Left ventricle myocardium inferior (tissue), 1 donor: ENCODE results near the gene HOXA4. TPM values are rescaled to one million over a fixed set of nuclear protein-coding genes. Genes with fewer than 3 reads are reported as not detected.
A peak's percentile ranks its signal among the peaks of the same experiment; 100 is the strongest.

Source experiments
- DNase-seq: peaks from one replicate; pipeline ENCODE4 v3.0.0-alpha.2; 2020
- H3K27ac ChIP-seq: fragments of 200-600 bp; replicated peaks from 2 replicates; pipeline ENCODE4 v1.8.0; 2021
- H3K27me3 ChIP-seq: fragments of 200-600 bp; 2 replicates; pipeline ENCODE4 v1.8.0; 2021; ENCODE audit warnings: low read depth
- H3K36me3 ChIP-seq: fragments of 200-600 bp; 2 replicates; pipeline ENCODE4 v1.8.0; 2021
- H3K4me1 ChIP-seq: fragments of 200-600 bp; 2 replicates; pipeline ENCODE4 v1.8.0; 2021
- H3K4me3 ChIP-seq: fragments of 200-600 bp; 2 replicates; pipeline ENCODE4 v1.8.0; 2021; ENCODE audit warnings: mild to moderate bottlenecking, moderate library complexity
- H3K9me3 ChIP-seq: fragments of 200-600 bp; replicated peaks from 2 replicates; pipeline ENCODE4 v1.8.0; 2021
- CTCF ChIP-seq: fragments of 200-600 bp; IDR thresholded peaks from 2 replicates; pipeline ENCODE4 v1.8.0; 2021; ENCODE audit warnings: antibody characterized with exemption, mild to moderate bottlenecking, borderline replicate concordance
- intact Hi-C: fragments of 100-400 bp; cut with micrococcal nuclease; formaldehyde crosslinking; loops from one replicate; pipeline ENCODE4 v1.11.0; 2022
- total RNA-seq: library from RNA; stranded (reverse); fragmentation: NEBNext Ultra II Directional; extraction: Animal tissue kit (Norgen Biotek cat#: 25700); gene quantifications from one replicate; pipeline ENCODE4 v1.2.1, GENCODE V29; 2021
- donor health status: DM: no; HTN: yes; CAD: no; lungs with severe emphysema.

Gene HOXA4
- total RNA-seq, 1 donor from 2014 or later, result not detected

DNA sequence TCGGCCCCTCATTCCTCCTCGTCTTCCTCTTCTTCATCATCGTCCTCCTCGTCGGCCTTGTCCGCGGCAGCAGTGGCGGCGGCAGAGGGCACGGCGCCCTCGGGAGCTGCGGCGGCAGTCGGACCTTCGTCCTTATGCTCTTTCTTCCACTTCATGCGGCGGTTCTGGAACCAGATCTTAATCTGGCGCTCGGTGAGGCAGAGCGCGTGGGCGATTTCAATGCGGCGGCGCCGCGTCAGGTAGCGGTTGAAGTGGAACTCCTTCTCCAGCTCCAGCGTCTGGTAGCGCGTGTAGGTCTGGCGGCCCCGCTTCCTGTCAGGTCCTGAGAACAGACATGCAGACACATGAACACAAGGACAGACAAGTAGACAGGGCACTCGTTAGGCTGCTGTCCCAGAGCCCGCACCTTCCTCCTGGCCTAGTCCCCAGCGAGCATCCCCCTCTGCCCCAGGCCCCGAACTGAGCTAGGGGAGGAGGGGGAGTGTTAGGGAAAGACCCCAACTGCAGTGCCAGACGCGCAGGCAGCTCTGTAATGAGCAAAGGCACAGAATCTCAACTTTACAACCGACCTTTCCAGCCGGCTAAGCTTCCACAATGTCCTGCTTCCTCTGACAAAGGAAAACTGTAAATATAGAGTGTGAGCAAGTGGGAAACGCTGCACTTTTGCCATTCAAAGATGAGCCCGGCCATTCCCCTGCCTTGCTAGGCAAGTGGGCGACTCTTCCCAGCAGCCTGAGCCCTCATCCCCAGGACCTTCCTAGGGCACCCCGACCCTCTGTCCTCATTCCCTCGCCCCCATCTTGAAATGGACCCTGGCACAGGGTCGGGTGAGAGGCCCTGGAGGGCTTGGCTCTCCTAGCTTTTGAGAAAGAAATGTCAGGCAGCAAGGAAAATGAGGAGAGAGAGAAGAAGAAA, 24.6 kb upstream of the HOXA4 start:
- Histone ChIP-seq H3K4me1 (peaks cover 46% of the 10 kb centered on the region), H3K36me3 (no peaks in the 10 kb centered on the region), H3K9me3 (no peaks in the 10 kb centered on the region), H3K27me3 (peaks cover 100% of the 10 kb centered on the region), H3K27ac (no peak overlapping the region), H3K4me3 (peak overlapping the region; percentile 52)
- intact Hi-C loops, result no loop called here
- TF ChIP-seq CTCF, result no peak
- DNase-seq, result no peak

GRCh38 chr7:27154369-27154768, 23.8 kb upstream of the HOXA4 start:
- no peak for TF ChIP-seq CTCF
- H3K9me3 ChIP-seq, result no peaks in the 10 kb centered on the region
- H3K27me3 ChIP-seq, result peaks cover 100% of the 10 kb centered on the region
- intact Hi-C loops, result no loop called here
- no peak overlapping the region for H3K27ac ChIP-seq
- no peak overlapping the region for H3K4me3 ChIP-seq
- H3K4me1 ChIP-seq, result peaks cover 45% of the 10 kb centered on the region
- no peaks in the 10 kb centered on the region for H3K36me3 ChIP-seq
- no peak for DNase-seq

DNA sequence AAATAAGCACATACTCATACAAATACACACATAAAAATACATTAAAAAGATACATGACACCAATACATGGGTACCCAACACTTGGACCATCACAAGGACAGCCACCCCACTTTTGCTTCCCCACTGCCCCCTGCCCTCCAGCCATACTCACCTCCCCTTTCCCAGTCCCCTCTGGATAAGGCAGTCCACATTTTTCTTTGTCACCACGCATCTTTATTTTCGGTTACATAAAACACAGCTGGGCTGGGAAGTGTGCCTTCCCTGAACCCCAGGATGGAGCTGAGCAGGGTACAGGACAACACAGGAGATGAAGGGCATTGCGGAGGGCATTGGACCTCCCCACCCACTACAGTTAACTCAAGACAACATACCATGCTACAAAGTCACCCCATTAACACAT, 23.0 kb upstream of the HOXA4 start:
- no peak for TF ChIP-seq CTCF
- Histone ChIP-seq H3K9me3 (no peaks in the 10 kb centered on the region), H3K4me1 (peaks cover 48% of the 10 kb centered on the region), H3K27me3 (peaks cover 100% of the 10 kb centered on the region), H3K36me3 (no peaks in the 10 kb centered on the region), H3K4me3 (no peak overlapping the region), H3K27ac (no peak overlapping the region)
- DNase-seq, result no peak
- intact Hi-C loops, result no loop called here

DNA sequence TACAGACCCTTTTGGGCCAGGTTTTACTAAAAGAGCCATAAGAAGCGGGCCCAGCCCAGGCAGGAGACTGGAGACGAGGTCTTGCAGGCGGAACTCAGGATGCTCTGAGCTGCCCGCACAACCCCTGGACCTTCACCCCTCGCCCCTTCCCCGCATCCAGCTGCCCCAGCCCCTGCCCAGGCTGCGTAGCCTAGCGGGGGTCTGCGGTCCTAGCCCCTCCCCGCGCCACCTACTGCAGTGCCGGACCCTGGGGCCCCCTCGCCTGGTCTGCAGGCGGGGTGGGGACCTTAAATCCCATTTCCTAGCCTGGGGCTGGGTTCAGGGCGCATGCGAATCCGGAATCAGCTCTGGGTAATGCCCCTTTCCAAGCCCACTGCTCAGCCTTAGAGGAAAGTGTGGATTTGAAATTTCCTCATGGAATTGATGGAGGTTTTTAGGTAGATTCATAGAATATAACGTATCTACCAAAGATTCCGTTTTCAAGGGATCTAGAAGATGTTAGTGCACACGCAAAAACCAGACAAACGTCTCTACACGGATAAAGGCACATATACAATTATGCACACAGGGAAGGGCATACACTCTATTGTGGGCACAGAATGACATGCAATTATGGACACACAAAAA, 22.4 kb upstream of the HOXA4 start:
- intact Hi-C loops, result no loop called here

More for the DNA sequence above, 22.4 kb upstream of the HOXA4 start:
- no peaks in the 10 kb centered on the region for H3K36me3 ChIP-seq
- no peak overlapping the region for H3K27ac ChIP-seq
- no peak for DNase-seq
- peaks cover 54% of the 10 kb centered on the region for H3K4me1 ChIP-seq
- peak overlapping the region; percentile 28 for H3K4me3 ChIP-seq
- no peaks in the 10 kb centered on the region for H3K9me3 ChIP-seq
- peaks cover 100% of the 10 kb centered on the region for H3K27me3 ChIP-seq
- no peak for TF ChIP-seq CTCF
